HG03095 (cell line): Measurements from ENCODE around the gene CAMTA1.

Source experiments
- ATAC-seq: cut with Tn5 transposase; IDR thresholded peaks from one replicate; pipeline ENCODE4 v1.9.1; 2021; ENCODE audit warnings: moderate library complexity; ENCODE audit not compliant: unreplicated experiment

The CAMTA1 gene

DNA sequence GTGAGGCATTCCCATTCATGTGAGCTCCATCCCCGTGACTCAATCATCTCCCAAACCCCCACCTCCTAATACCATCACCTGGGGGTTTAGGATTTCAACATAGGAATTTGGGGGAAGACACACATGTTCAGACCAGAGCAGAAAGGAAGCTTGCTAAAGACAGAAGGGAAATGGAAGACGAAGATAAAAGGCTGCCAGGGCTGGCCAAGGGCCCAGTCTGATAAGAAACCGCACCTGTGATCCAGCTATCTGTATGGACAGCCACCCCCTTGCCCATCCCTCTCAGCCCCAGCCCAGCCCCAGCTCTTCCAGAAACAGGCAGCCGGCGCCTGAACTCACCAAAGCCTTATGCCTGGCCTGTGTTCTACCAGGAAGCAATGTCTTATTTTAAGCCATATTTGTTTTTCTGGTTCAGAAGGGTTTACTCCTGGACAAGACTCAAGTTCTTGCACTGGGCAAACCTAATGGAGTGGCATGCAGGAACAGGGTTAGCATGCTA, 787.4 kb downstream of the CAMTA1 start:
- no peak for ATAC-seq

GRCh38 chr1:7573481-7573880, 788.2 kb downstream of the CAMTA1 start:
- no peak for ATAC-seq

DNA sequence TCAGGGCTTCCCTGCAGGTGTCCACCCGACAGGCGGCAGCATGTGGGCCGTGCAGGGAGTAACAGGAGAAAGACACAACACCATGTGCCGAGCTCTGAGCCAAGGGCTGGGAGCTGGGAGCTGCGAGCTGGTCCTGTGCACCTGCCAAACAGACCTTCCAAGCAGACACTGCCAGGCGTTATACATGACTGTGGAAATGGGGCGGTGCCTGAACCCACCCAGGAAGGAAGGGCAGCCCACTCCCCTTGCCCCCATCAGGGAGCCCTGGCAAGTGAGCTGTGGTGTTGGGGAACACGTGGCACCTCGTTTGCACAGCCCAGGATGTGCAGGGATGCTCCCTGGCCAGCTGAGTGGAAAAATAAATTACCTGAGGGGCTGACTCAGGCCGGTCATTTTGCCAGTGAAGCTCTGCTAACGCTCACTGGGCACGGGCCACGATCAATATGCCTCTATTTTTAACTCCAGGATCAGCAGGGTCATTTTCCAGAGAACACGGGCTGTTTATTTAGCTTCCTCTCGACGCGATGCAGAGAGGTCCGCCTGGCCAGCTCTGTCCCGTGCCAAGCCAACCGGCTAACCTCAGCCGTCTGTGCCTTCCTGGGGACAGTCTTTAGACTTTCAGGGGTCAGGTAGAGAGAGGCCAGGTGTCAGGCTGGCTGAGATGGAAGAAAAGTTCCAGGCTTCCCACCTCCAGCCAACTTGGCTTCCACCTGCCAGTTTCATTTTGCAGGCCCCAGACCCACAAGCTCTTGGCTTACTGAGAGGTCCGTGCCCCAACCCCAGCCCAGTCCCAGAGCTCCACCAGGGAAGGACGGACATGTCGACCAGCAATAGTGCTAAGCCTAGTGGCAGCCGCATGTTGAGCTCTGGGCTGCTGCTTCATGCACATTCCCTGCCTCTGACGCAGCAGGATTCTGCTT, 789.1 kb downstream of the CAMTA1 start:
- ATAC-seq, result no peak

DNA sequence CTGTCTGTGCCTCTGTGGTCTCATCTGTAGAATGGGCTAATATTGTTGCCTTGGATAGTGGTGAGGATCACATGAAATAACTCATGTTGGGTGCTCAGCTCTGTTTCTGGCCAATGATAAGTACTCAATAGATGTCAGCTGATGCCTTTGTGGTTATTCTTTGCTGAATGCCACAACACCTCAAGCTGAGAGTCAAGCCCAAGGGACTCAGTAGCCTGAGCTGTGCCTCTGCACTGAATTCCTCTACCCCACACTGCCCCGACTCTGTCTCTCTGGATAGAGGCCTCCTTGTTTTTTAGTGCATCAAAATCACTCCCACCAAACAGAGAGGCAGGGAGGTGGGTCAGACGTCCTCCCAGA, 789.8 kb downstream of the CAMTA1 start:
- ATAC-seq, result no peak

- ATAC-seq, result no peak
Observed at GRCh38 chr1:7576946-7577657, 791.8 kb downstream of the CAMTA1 start.

GRCh38 chr1:7578206-7578605, 793.0 kb downstream of the CAMTA1 start:
- no peak for ATAC-seq

DNA sequence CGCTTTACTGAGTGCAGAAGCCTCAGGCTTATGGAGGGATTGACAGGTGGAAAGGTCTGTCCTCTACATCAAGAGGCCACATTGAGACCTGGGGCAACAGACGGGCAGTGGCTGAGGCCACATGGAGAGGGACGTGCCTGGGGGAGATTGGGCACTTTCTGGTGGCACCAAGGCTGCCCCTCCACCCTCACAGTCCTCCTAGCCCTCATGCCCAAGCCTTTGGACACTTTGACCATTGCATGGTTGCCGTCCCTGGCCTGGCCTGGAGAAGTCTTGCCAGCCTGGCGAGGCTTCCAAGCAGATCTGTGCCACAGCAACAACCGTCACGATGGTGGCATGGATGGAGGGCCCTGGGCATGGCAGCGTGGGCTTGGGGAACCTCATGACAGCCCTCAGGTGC, 793.8 kb downstream of the CAMTA1 start:
- ATAC-seq, result no peak

GRCh38 chr1:7579831-7580804, 794.9 kb downstream of the CAMTA1 start:
- ATAC-seq, result no peak

- ATAC-seq, result no peak
Observed at GRCh38 chr1:7580923-7581753, 795.9 kb downstream of the CAMTA1 start.

DNA sequence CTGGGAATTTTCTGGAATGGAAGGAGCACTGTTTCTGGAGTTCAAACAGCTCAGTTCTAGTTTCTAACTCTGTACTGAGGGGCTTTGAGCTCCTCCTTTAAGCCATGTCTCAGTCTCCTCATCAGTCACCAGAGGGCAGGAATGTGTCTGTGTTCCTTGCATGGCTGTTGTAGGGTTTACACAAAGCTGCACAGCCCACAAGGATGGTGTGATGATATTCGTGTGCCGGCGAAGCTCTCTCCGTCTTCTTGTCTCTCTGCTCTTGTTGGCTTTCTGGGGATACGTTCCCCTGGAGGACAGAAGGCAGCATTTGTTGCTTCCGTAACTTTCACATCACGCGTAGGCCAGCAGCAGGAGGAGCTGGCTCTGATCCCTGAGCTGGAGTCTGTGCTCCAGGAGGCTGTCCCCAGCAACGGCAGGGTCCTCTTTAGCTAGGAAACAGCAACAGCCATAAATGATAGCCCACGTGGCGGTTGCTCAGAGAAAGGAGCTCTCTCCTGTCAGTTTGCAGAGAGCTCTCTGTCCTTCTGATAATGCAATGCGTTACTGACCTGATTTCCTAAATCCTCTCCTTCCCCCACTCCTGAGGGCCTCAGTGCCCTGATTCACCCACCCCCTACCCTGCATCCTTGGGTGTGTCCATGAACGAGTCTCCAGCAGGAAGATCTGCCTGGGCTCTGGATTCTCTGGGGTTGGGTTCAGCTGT, 796.7 kb downstream of the CAMTA1 start:
- ATAC-seq, result no peak

DNA sequence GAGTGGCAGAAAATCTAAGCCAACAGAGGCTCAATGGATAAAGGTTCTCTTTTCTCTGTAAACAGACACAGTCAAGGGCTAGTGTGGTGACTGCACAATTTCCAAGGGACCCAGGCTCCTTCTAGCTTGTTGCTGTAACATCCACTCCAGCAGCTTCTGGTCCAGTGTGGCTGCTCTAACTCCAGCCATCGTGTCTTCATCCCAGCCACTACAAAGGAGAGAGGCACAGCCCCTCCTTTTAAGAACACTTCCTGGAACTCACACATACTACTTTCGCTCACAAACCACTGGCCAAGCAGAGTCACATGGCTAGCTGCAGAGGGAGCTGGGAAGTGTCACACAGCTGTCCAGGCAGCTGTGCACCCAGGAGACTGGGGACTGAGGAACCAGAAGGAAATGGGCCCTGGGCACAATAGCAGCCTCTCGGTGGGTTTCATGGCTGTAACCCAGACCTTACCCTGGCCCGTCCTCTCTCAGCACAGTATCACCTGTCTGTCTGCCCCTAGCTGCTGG, 797.3 kb downstream of the CAMTA1 start:
- ATAC-seq, result no peak

- ATAC-seq, result no peak
Observed at GRCh38 chr1:7583291-7584096, 798.2 kb downstream of the CAMTA1 start.

DNA sequence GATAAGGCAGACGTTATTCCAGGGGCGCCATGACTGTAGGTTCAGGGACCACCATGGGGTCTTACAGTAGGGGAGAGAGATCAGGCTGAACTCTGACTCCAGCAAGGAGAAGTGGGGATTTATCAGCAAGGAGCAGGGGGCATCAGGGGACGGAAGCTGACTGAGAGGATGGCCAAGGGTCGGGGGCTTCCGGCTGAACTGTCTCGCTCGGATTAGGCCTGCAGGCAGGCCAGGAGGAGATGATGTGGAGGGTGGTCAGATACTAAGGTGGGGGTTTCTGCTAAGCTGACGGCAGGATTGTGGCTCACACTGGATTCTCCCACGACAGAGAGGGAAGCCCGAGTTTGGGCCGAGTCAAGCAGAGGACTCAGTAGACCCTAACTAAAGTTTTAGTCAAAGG, 798.9 kb downstream of the CAMTA1 start:
- no peak for ATAC-seq

- ATAC-seq, result no peak
Observed at GRCh38 chr1:7584643-7585042, 799.4 kb downstream of the CAMTA1 start.

- ATAC-seq, result no peak
Observed at GRCh38 chr1:7585216-7585907, 800.1 kb downstream of the CAMTA1 start.

DNA sequence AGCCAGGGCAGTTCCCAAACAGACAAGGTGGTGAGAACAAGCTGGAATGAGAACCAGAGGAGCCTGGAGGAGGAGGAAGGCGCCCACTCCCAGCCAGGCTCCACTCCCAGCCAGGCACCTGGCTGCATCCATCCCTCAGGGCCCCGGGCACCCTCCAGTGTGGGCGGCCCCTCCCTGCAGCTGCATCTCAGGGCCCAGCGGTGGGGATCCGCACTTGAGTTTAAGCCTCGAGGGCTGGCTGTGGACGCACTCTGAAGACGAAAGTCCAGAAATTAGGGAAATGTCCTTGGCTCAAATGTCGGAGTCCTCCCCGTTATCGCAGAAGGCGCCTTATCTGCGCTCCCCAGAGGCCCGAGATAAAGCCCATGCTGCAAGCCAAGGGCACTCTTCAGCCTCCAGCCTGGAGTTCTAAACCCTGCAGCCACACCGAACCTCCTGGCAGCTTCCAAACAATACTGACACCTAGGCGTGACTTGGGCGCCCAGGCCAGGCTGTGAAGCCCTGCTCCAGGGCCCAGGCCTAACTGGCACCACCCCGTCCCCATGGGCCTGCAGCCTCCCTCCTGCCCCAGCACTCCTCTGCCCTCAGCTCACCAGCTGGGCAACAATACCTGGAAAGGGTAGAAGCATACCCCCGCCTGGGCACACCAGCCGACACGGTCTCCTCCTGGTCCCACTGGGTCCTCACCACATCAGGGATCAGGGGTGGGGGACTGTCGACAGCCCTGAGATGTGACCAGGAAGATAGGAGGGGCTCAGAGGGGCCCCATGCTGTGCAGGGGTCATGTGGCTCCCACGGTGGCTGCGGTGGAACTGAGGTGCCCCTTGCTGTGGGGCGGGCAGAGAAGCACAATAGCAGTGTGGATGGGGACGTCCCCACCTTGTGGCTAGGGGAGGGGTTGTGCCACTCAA, 801.0 kb downstream of the CAMTA1 start:
- ATAC-seq, result no peak
